Epithelial cell of prostate (primary cell): ENCODE data around the gene LGALSL.
A peak's percentile ranks its signal among the peaks of the same experiment; 100 is the strongest.
"Not testable (repeated sequence)": the region's sequence is repeated elsewhere in the genome, so short reads cannot be mapped to it uniquely, and the experiment has no call there.

Experiments used
- DNase-seq: peaks from one replicate; pipeline ENCODE4 v3.0.0-alpha.2; 2011; ENCODE audit warnings: low read depth, low spot score
- H3K27ac ChIP-seq: fragments of 450-650 bp; 2 replicates; pipeline ENCODE4 v1.5.1; 2017; ENCODE audit warnings: mild to moderate bottlenecking

The LGALSL gene

GRCh38 chr2:64442277-64442676 is 11.7 kb upstream of the LGALSL start:
- DNase-seq: no peak

GRCh38 chr2:64442801-64443429 is 11.0 kb upstream of the LGALSL start:
- DNase-seq: no peak
- H3K27ac ChIP-seq: no peak overlapping the region

More at GRCh38 chr2:64442277-64442676, 11.7 kb upstream of the LGALSL start:
- no peak overlapping the region for H3K27ac ChIP-seq

GRCh38 chr2:64445970-64446369 is 8.0 kb upstream of the LGALSL start:
- DNase-seq: not testable (repeated sequence)

GRCh38 chr2:64447317-64448040 is 6.5 kb upstream of the LGALSL start:
- DNase-seq: no peak
- no peak overlapping the region for H3K27ac ChIP-seq

More at GRCh38 chr2:64445970-64446369, 8.0 kb upstream of the LGALSL start:
- H3K27ac ChIP-seq: not testable (repeated sequence)

GRCh38 chr2:64448041-64448426 is 5.9 kb upstream of the LGALSL start:
- DNase-seq: no peak
- H3K27ac ChIP-seq: no peak overlapping the region

GRCh38 chr2:64451051-64451450 is 2.9 kb upstream of the LGALSL start:
- no peak for DNase-seq
- no peak overlapping the region for H3K27ac ChIP-seq

GRCh38 chr2:64454386-64455332 is 697 bp downstream of the LGALSL start:
- no peak for DNase-seq
- peak overlapping the region; percentile 93 for H3K27ac ChIP-seq

- H3K27ac ChIP-seq: no peak overlapping the region
- no peak for DNase-seq
Measured at GRCh38 chr2:64455545-64455944, 1.6 kb downstream of the LGALSL start.

GRCh38 chr2:64456293-64456692 is 2.3 kb downstream of the LGALSL start:
- no peak overlapping the region for H3K27ac ChIP-seq

GRCh38 chr2:64457524-64457923 is 3.6 kb downstream of the LGALSL start:
- no peak for DNase-seq

More at GRCh38 chr2:64456293-64456692, 2.3 kb downstream of the LGALSL start:
- no peak for DNase-seq

GRCh38 chr2:64459575-64459974 is 5.6 kb downstream of the LGALSL start:
- DNase-seq: no peak
- no peak overlapping the region for H3K27ac ChIP-seq

More at GRCh38 chr2:64457524-64457923, 3.6 kb downstream of the LGALSL start:
- no peak overlapping the region for H3K27ac ChIP-seq

GRCh38 chr2:64460330-64460729 is 6.4 kb downstream of the LGALSL start:
- no peak for DNase-seq

GRCh38 chr2:64461271-64462058 is 7.5 kb downstream of the LGALSL start:
- DNase-seq: no peak
- H3K27ac ChIP-seq: no peak overlapping the region

More at GRCh38 chr2:64460330-64460729, 6.4 kb downstream of the LGALSL start:
- no peak overlapping the region for H3K27ac ChIP-seq

GRCh38 chr2:64462171-64462570 is 8.2 kb downstream of the LGALSL start:
- DNase-seq: no peak
- H3K27ac ChIP-seq: no peak overlapping the region

- DNase-seq: no peak
- H3K27ac ChIP-seq: no peak overlapping the region
Measured at GRCh38 chr2:64462940-64463700, 9.2 kb downstream of the LGALSL start.

GRCh38 chr2:64463781-64464180 is 9.8 kb downstream of the LGALSL start:
- H3K27ac ChIP-seq: no peak overlapping the region
- no peak for DNase-seq

- H3K27ac ChIP-seq: no peak overlapping the region
- DNase-seq: no peak
Measured at GRCh38 chr2:64466478-64467085, 12.6 kb downstream of the LGALSL start.

GRCh38 chr2:64467096-64467843 is 13.3 kb downstream of the LGALSL start:
- H3K27ac ChIP-seq: no peak overlapping the region
- no peak for DNase-seq
